Smooth muscle cell (in vitro differentiated cells): Measurements from ENCODE around the gene KIF13A. TPM values are rescaled to one million over a fixed set of nuclear protein-coding genes. Genes with fewer than 3 reads are reported as not detected.

Experiments used
- DNase-seq: peaks from one replicate; lab custom pipeline; 2025; ENCODE audit not compliant: unreplicated experiment; lab: John Stamatoyannopoulos, UW
- H2AFZ ChIP-seq: fragments of 200-600 bp; sonication (generic); 2 replicates; pipeline ENCODE4 v1.6.0; 2016; ENCODE audit warnings: antibody characterized with exemption, low read depth, mild to moderate bottlenecking
- H3F3A ChIP-seq: fragments of 200-600 bp; sonication (generic); 2 replicates; pipeline ENCODE4 v1.6.0; 2017; ENCODE audit warnings: antibody characterized with exemption, low read depth
- H3K27ac ChIP-seq: fragments of 200-600 bp; sonication (generic); 2 replicates; pipeline ENCODE4 v1.5.1; 2016; ENCODE audit warnings: low read depth, mild to moderate bottlenecking
- H3K27me3 ChIP-seq: fragments of 200-600 bp; sonication (generic); 2 replicates; pipeline ENCODE4 v1.6.1; 2016; ENCODE audit warnings: low read depth, mild to moderate bottlenecking
- H3K36me3 ChIP-seq: fragments of 200-600 bp; sonication (generic); 2 replicates; pipeline ENCODE4 v1.5.1; 2016; ENCODE audit warnings: low read depth
- H3K4me1 ChIP-seq: fragments of 200-600 bp; sonication (generic); 2 replicates; pipeline ENCODE4 v1.5.1; 2016; ENCODE audit warnings: low read depth
- H3K4me2 ChIP-seq: fragments of 200-600 bp; sonication (generic); 2 replicates; pipeline ENCODE4 v1.6.0; 2016; ENCODE audit warnings: mild to moderate bottlenecking
- H3K4me3 ChIP-seq: fragments of 200-600 bp; sonication (generic); 2 replicates; pipeline ENCODE4 v1.5.1; 2016; ENCODE audit warnings: mild to moderate bottlenecking
- H3K79me2 ChIP-seq: fragments of 200-600 bp; sonication (generic); 2 replicates; pipeline ENCODE4 v1.6.0; 2016; ENCODE audit warnings: low read depth, mild to moderate bottlenecking
- H3K9ac ChIP-seq: fragments of 200-600 bp; sonication (generic); 2 replicates; pipeline ENCODE4 v1.6.0; 2016; ENCODE audit warnings: low read depth
- H3K9me3 ChIP-seq: fragments of 200-600 bp; sonication (generic); replicated peaks from 2 replicates; pipeline ENCODE4 v1.5.1; 2016; ENCODE audit warnings: low read depth
- H4K20me1 ChIP-seq: fragments of 200-600 bp; sonication (generic); 2 replicates; pipeline ENCODE4 v1.6.0; 2016; ENCODE audit warnings: low read depth
- WGBS: methylation state at CpG from one replicate; pipeline ENCODE4 v1.1.7; 2016; ENCODE audit warnings: low lambda C conversion rate; 5-methylcytosine and 5-hydroxymethylcytosine counted together
- polyA plus RNA-seq: library from polyadenylated mRNA; unstranded; fragments of >200 nt; fragmentation: Nextera tagmentation; extraction: Ambion mirVana; gene quantifications from 2 replicates; pipeline ENCODE4 v1.2.1, GENCODE V29; 2016
- total RNA-seq: library from RNA; depleted of rRNA; stranded (reverse); fragments of >200 nt; gene quantifications from 2 replicates; pipeline ENCODE4 v1.2.3, GENCODE V29; 2014
- TF ChIP-seq, protein P1 (sequence below): fragments of 200-600 bp; sonication (generic); IDR thresholded peaks from 2 replicates; pipeline ENCODE4 v1.5.1; 2017; ENCODE audit warnings: borderline replicate concordance, mild to moderate bottlenecking, antibody characterized with exemption; ENCODE audit not compliant: insufficient read depth, poor library complexity, severe bottlenecking

KIF13A gene
- total and polyA plus RNA-seq, 2 experiments from 2014 or later, result 10.4 to 28.4 TPM

DNA sequence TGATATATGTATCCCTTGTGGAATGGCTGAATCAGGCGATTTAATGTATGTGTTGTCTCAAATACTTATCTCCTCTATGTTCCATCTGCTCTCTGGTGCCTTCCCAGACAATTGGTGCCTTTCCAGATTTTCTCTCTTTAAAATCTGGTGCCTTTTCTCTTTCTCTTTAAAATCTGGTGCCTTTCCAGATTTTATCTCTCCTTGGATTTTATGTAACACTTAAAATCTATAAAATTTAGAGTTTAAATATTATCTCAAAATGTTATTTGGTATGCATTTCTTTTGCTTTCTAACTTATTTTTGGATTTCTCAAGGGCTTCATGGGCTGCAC, 116.3 kb downstream of the KIF13A start:
- Histone ChIP-seq H3F3A (peaks cover 20% of the 10 kb centered on the region), H3K4me3 (no peak overlapping the region), H4K20me1 (no peaks in the 10 kb centered on the region), H3K79me2 (peaks cover 6% of the 10 kb centered on the region), H3K4me2 (no peak overlapping the region), H3K27ac (no peak overlapping the region), H2AFZ (no peak overlapping the region), H3K27me3 (no peaks in the 10 kb centered on the region), H3K4me1 (peaks cover 17% of the 10 kb centered on the region), H3K9me3 (no peaks in the 10 kb centered on the region), H3K36me3 (no peaks in the 10 kb centered on the region), H3K9ac (no peak overlapping the region)
- DNase-seq, result no peak
- TF ChIP-seq, protein P1, sequence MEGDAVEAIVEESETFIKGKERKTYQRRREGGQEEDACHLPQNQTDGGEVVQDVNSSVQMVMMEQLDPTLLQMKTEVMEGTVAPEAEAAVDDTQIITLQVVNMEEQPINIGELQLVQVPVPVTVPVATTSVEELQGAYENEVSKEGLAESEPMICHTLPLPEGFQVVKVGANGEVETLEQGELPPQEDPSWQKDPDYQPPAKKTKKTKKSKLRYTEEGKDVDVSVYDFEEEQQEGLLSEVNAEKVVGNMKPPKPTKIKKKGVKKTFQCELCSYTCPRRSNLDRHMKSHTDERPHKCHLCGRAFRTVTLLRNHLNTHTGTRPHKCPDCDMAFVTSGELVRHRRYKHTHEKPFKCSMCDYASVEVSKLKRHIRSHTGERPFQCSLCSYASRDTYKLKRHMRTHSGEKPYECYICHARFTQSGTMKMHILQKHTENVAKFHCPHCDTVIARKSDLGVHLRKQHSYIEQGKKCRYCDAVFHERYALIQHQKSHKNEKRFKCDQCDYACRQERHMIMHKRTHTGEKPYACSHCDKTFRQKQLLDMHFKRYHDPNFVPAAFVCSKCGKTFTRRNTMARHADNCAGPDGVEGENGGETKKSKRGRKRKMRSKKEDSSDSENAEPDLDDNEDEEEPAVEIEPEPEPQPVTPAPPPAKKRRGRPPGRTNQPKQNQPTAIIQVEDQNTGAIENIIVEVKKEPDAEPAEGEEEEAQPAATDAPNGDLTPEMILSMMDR, result no peak
- WGBS, result 92% methylated on average over 1 of the region's 1 CpG

DNA sequence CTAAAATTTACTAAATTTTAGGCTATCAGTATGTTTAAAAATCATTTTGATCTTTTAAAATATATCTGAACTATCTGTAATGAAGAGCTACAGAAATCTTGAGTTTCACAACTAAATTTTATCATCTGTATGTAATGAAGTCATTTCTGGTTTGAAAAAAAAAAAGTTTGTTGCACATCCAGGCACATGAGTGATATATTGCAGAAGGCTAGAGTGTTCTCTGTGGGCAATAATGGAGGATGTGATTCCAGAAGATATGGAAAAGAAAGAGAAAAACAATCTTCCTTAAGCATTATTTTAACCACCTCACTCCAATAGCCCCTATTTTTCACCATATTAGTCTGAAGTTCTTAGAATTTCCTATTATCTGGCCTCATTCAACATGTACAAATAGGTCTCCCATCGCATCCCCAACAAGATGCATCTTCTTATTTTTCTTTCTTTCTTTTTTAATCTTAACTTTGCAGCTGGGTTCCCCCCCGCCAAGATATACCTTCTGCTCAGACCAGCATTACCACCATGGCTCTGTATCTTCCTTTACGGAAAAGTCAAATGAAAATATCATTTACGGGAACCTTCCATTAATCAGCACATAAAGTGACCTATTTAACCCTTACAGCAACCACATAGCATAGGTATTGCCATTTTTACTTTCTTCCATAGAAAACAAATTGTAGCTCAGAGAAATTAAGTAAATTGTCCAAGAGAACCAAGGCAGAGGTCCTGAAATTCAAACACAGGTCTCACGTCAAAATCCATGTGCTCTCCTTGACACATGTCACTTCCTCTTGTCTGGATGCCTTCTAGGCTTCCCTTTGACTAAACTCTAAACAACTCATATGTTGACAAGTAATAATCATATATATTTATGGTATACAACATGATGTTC, 116.9 kb downstream of the KIF13A start:
- no peak overlapping the region for H3K4me3 ChIP-seq
- no peak overlapping the region for H3K9ac ChIP-seq
- H3K79me2 ChIP-seq, result peaks cover 6% of the 10 kb centered on the region
- no peaks in the 10 kb centered on the region for H4K20me1 ChIP-seq
- TF ChIP-seq, protein P1, result no peak
- peak overlapping the region; percentile 72 for H3K27ac ChIP-seq
- no peaks in the 10 kb centered on the region for H3K9me3 ChIP-seq
- no peak overlapping the region for H2AFZ ChIP-seq
- H3K4me1 ChIP-seq, result peaks cover 11% of the 10 kb centered on the region
- no peaks in the 10 kb centered on the region for H3K27me3 ChIP-seq
- no peaks in the 10 kb centered on the region for H3K36me3 ChIP-seq
- 94% methylated on average over 5 of the region's 5 CpGs for WGBS
- no peak for DNase-seq
- peak overlapping the region; percentile 22 for H3K4me2 ChIP-seq
- peaks cover 22% of the 10 kb centered on the region for H3F3A ChIP-seq

DNA sequence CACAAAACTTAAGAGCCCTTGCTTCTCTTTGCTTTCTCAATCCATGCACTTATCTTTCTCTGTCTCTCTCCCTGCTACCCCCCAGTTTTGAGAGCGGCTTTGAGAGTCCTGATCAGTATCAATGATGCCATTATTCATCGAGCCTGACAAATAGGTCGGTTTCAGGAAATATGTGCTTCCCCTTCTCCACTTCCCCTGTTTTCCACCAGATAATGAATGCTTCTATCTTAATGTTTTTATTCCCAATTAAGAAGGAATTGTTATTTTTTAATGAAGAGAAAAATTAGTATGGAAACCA, 117.7 kb downstream of the KIF13A start:
- no peaks in the 10 kb centered on the region for H3K36me3 ChIP-seq
- no peaks in the 10 kb centered on the region for H3K9me3 ChIP-seq
- no peak for DNase-seq
- H3K27me3 ChIP-seq, result no peaks in the 10 kb centered on the region
- H3K79me2 ChIP-seq, result peaks cover 6% of the 10 kb centered on the region
- peak overlapping the region; percentile 22 for H3K4me2 ChIP-seq
- TF ChIP-seq, protein P1, result no peak
- H2AFZ ChIP-seq, result no peak overlapping the region
- peaks cover 31% of the 10 kb centered on the region for H3F3A ChIP-seq
- H3K4me1 ChIP-seq, result peaks cover 15% of the 10 kb centered on the region
- peak overlapping the region; percentile 72 for H3K27ac ChIP-seq
- H4K20me1 ChIP-seq, result no peaks in the 10 kb centered on the region
- 47% methylated on average over 3 of the region's 3 CpGs for WGBS
- no peak overlapping the region for H3K4me3 ChIP-seq
- peak overlapping the region; percentile 30 for H3K9ac ChIP-seq
